Esophagus (tissue), 2 donors: ENCODE data around the gene APOL4. TPM values are rescaled to one million over a fixed set of nuclear protein-coding genes. Genes with fewer than 3 reads are reported as not detected.

Source experiments
- H3K27ac ChIP-seq, 2 donors: one replicate each; pipeline ENCODE4 v1.5.1; 2013; ENCODE audit warnings: low read depth in 2 of 2, mild to moderate bottlenecking in 2 of 2, inconsistent platforms in 1 of 2, low read length in 1 of 2, moderate library complexity in 1 of 2
- H3K27me3 ChIP-seq, 2 donors: one replicate each; pipeline ENCODE4 v1.6.1; 2013; ENCODE audit warnings: low read length in 2 of 2, control low read depth in 1 of 2, mild to moderate bottlenecking in 1 of 2; ENCODE audit not compliant: insufficient read depth in 2 of 2, control insufficient read depth in 1 of 2
- H3K36me3 ChIP-seq, 2 donors: one replicate each; pipeline ENCODE4 v1.6.1; 2013; ENCODE audit warnings: low read length in 1 of 2; ENCODE audit not compliant: control insufficient read depth in 2 of 2, insufficient read depth in 2 of 2
- H3K4me1 ChIP-seq, 2 donors: one replicate each; pipeline ENCODE4 v1.6.1; 2013; ENCODE audit warnings: low read length in 1 of 2; ENCODE audit not compliant: control insufficient read depth in 2 of 2, insufficient read depth in 2 of 2
- H3K4me3 ChIP-seq, 2 donors: one replicate each; pipeline ENCODE4 v1.5.1; 2013; ENCODE audit warnings: low read length in 2 of 2, mild to moderate bottlenecking in 2 of 2, low read depth in 1 of 2, moderate library complexity in 1 of 2
- H3K9me3 ChIP-seq, 2 donors: one replicate each; pipeline ENCODE4 v1.6.1; 2013; ENCODE audit warnings: mild to moderate bottlenecking in 2 of 2, low read depth in 1 of 2, low read length in 1 of 2, moderate library complexity in 1 of 2; ENCODE audit not compliant: control insufficient read depth in 2 of 2, insufficient read depth in 1 of 2
- WGBS, 2 donors: extraction: QIAGEN DNeasy Blood & Tissue Kit; methylation state at CpG; one replicate each; pipeline ENCODE4 v1.1.7; 2013; 5-methylcytosine and 5-hydroxymethylcytosine counted together
- polyA plus RNA-seq, 2 donors: library from polyadenylated mRNA; stranded (reverse); fragments of 200-250 nt; gene quantifications; one replicate each; pipeline ENCODE4 v1.2.3, GENCODE V29; 2013
- donor health status: healthy with polysubstance abuse.
- donor health status: Bipolar disorder and iron deficiency.

The APOL4 gene
- polyA plus RNA-seq, 2 donors, result 2.4 to 2.5 TPM

DNA sequence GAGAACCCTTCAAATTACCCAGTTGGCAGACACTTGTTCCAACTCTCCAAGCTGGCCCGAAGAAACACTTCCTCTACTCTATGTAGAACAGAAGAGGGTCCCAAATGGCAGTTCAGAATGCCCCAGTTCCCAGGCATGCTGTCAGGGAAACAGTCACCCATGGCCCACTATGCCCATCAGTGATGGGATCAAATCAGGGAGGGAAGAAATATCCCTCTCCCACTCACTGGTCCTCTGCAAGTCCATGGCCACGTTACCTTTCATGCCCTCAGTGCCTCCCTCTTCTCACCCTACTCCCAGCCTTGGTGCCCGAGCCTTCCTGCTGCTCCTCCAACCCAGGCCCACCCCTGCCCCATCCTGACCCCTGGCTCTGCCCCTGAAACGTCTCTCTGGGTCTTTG, 57.7 kb downstream of the APOL4 start:
- peaks cover 4 to 28% of the 10 kb centered on the region in 2 donors for H3K36me3 ChIP-seq
- no peaks in the 10 kb centered on the region for H3K27me3 ChIP-seq
- no peaks in the 10 kb centered on the region for H3K9me3 ChIP-seq
- no peaks in the 10 kb centered on the region for H3K4me1 ChIP-seq
- WGBS, 2 donors, result 77 to 79% methylated on average over 4 of the region's 4 CpGs
- H3K27ac ChIP-seq, result no peak overlapping the region
- no peak overlapping the region for H3K4me3 ChIP-seq

DNA sequence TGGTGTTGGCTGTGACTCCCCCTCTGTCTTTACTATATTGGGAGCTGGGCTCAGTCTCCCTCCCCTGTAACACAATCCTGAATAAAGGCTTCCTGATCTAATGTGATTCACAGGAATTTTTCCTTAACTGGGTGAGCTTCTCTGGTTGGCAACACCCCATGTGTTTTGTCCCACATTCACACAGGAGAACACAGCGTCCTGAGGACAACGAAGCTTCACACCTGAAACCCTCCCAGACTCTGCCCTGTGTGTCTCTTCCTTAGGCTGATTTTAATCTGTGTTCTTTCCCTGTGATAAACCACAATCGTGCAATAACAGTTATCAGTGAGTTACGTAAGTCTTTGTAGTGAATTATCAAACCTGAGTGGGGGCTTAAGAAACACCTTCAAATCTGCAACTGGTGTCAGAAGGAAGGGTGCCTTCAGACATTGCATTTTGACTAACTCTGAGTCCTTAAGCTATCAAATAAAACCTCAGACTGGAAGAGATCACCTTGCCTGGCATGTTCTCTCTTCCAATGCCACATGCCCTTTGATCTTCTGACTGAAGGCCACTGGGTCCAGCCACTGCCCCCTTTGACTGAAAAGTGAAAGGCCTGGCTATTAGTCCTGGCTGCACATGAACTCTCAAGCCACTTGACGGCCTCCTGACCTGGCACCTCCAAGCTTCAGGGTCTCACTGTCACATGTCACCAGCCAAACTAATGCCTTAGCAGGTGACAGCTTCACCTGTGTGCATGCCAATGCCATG, 58.4 kb downstream of the APOL4 start:
- H3K4me3 ChIP-seq, result no peak overlapping the region
- no peaks in the 10 kb centered on the region for H3K4me1 ChIP-seq
- WGBS, 2 donors, result 63 to 79% methylated on average over 5 of the region's 5 CpGs
- H3K27me3 ChIP-seq, result no peaks in the 10 kb centered on the region
- H3K9me3 ChIP-seq, result no peaks in the 10 kb centered on the region
- H3K36me3 ChIP-seq, result peaks cover 4 to 24% of the 10 kb centered on the region in 2 donors
- no peak overlapping the region for H3K27ac ChIP-seq

DNA sequence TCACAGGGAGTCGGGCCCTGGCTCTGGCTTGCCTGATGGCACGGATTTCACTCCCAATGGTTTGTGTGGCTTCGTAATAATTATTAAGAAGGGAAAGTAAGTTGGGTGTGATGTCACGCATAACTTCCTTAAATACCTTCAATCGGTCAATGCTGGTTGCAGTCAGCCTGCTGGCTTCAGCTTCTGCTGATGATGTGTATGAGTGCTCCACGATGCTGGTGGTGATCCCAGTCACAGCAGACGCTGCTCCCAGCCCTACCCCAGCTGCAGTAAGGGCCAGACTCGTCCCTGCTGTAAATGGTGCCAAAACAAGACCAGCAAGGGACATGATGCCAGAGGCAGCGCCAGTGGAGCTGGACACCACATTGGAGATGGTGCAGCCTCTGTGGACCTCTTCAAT, 60.1 kb downstream of the APOL4 start:
- Histone ChIP-seq H3K27ac (no peak overlapping the region), H3K4me3 (no peak overlapping the region), H3K36me3 (peaks cover 4 to 22% of the 10 kb centered on the region in 2 donors), H3K4me1 (no peaks in the 10 kb centered on the region), H3K9me3 (no peaks in the 10 kb centered on the region), H3K27me3 (no peaks in the 10 kb centered on the region)
- 85 to 87% methylated on average over 9 of the region's 9 CpGs for WGBS, 2 donors

Other genes with a start within 250 kb of the APOL4 start
- gene RBFOX2, start 173.0 kb downstream of the APOL4 start, polyA plus RNA-seq, result 10 to 100 TPM; 22.6 to 31.1 TPM
- gene APOL3, start 41.1 kb downstream of the APOL4 start, polyA plus RNA-seq, result 10 to 100 TPM; 10.2 to 10.6 TPM
- gene APOL2, start 37.7 kb upstream of the APOL4 start, polyA plus RNA-seq, result 10 to 100 TPM in 1 of 2 donors, 1 to 10 TPM in 1; 9.2 to 14.9 TPM
- gene APOL1, start 51.3 kb upstream of the APOL4 start, polyA plus RNA-seq, result 10 to 100 TPM in 1 of 2 donors, 1 to 10 TPM in 1; 9.8 to 10.5 TPM
- gene MYH9, start 186.2 kb upstream of the APOL4 start, polyA plus RNA-seq, result 100 to 1,000 TPM; 107 to 114 TPM